ENCODE measurements around the gene HEATR1.
"Not testable (repeated sequence)": the region's sequence is repeated elsewhere in the genome, so short reads cannot be mapped to it uniquely, and the experiment has no call there.

HEATR1 gene, protein sequence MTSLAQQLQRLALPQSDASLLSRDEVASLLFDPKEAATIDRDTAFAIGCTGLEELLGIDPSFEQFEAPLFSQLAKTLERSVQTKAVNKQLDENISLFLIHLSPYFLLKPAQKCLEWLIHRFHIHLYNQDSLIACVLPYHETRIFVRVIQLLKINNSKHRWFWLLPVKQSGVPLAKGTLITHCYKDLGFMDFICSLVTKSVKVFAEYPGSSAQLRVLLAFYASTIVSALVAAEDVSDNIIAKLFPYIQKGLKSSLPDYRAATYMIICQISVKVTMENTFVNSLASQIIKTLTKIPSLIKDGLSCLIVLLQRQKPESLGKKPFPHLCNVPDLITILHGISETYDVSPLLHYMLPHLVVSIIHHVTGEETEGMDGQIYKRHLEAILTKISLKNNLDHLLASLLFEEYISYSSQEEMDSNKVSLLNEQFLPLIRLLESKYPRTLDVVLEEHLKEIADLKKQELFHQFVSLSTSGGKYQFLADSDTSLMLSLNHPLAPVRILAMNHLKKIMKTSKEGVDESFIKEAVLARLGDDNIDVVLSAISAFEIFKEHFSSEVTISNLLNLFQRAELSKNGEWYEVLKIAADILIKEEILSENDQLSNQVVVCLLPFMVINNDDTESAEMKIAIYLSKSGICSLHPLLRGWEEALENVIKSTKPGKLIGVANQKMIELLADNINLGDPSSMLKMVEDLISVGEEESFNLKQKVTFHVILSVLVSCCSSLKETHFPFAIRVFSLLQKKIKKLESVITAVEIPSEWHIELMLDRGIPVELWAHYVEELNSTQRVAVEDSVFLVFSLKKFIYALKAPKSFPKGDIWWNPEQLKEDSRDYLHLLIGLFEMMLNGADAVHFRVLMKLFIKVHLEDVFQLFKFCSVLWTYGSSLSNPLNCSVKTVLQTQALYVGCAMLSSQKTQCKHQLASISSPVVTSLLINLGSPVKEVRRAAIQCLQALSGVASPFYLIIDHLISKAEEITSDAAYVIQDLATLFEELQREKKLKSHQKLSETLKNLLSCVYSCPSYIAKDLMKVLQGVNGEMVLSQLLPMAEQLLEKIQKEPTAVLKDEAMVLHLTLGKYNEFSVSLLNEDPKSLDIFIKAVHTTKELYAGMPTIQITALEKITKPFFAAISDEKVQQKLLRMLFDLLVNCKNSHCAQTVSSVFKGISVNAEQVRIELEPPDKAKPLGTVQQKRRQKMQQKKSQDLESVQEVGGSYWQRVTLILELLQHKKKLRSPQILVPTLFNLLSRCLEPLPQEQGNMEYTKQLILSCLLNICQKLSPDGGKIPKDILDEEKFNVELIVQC (N-terminal part only)

DNA sequence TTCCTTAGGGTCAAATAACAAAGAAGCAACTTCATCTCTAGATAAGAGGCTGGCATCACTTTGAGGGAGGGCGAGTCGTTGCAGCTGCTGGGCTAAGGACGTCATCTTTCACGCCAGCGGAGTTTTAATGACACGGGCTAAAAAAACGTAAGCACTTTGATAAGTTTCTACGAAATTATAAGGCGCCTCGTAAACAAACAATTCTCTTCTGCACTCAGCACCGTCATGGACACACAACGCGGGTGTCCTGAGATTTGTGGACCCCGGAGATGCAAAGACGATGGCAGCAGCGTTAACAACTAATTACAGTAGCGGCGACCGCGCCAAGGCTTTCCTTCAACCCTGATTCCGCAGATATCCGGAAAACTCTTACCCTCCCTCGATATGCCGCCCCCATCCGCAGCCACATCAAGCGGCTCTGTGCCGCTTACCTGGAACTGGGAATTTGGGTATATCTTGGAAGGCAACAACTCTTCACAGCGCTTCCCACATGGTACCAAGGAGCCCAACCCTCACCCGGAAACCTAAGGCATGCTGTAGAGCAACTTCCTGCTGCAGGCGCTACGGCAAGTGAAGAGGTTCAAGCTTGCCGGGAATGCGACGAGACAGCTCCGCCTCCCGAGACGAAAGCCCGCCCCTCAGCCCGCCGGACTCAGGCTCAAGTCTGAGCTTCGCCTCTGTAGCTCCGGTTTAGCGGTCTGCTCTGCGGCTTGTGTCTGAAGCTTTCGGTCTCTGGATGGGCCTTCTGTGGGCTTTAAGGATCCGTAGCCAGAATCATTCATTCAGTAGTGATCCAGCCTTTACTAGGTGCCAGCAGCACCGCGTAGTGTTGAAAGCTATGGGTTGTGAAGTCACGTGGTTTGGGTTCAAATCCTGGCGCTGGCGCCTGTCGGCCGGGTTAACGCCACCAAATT is at the start of gene HEATR1:
TSS of gene HEATR1 (minus strand) at position 526 of the 914 bp plus-strand sequence. CDS start at position 105, 421 bp downstream.
- peak; percentile 89 for DNase-seq

DNA sequence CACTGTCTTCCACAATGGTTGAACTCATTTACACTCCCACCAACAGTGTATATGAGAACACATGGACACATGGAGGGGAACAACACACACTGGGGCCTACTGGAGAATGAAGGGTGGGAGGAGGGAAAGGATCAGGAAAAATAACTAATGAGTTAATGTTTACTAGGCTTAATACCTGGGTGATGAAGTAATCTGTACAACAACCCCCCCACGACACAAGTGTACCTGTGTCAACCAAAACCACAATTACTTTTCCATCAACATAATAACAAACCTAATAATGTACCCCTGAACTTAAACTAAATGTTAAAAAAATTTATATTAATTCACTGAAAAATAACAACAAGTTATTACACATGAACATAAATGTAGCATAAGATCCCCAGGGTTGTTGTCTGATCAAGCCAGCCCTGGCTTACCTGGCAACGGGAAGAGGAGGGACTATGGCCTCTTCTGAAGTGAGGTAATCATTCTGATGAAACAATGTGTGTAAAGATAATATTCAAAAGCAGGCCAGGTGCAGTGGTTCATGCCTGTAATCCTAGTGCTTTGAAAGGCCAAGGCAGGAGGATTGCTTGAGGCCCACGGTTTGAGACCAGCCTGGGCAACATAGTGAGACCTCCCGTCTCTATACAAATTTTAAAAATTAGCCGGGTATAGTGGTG is 40.8 kb upstream of the HEATR1 start:
- DNase-seq: no peak

DNA sequence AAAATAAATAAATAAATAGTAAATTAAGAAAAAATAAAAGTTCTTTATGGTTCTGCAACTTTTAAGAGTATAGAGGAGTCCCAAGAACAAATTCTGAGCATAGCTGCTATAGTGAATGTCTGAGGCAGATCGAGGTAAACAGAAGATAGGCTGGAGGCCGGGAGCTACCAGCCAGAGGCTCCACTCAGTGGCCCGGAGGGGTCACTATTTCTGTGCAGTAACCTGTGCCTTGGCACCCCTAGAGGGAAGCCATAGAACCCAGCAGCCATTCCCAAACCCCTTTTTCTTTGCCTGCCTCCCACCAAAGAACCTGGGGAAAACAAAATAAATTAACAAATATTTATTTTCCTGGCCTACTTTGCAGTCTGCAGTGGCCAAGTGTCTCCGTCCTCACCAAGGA is 38.4 kb upstream of the HEATR1 start:
- DNase-seq: no peak

DNA sequence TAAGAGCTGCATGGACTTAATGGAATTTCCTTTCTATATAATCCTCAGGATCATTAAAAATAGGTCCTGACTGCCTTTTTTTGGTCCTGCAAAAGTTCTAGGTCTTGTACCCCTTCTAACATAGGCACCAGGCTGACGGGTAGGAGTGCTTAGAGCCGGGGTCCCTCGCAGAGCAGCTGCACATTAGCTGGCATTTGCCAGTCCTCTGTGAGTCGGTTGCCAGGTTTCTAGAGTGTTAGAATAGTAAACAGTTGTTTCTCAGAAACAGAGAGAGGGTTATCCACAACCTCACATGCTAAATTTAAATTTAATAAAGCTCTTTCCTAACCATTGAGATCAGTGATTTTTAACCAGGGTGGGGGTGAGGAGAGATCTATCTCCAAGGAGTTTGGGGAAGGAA is 35.4 kb upstream of the HEATR1 start:
- DNase-seq: no peak

DNA sequence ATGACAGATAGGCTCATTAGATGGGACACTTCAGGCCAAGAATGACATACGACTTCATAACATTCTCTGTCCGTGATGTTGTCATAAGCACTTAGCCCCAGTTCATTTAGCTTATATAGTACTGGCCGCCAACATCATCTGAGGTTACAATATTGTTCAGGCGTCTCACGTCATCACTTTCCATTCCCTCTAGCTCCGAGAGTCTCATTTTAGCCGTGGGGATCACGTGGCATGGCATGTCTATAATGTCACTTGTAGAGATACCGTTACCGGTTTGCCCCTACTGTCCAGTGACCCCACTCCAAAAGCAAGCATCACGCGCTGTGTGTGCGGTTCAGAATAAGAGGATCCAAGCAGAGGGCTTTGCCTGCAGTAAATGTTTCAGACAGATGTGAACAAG is 34.6 kb upstream of the HEATR1 start:
- no peak for DNase-seq

DNA sequence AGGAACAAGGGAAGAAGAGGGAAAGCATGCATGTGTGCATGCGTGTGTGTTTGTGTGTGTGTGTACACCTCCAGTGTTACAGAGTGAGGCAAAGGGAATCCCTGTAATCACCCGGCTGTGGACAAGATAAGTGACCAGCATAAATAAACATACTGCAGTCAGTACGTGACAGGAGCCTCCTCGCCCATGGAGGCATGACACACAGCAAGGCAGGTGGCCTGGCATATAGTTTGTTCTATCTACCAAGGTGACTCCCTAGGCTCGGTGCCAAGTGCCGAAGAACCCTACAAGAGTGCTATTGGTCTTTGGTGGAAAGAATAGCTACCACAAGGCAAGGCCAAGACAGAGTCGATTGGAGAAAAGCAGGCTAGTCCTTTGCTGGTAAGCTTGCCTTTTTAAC is 31.7 kb upstream of the HEATR1 start:
- no peak for DNase-seq

DNA sequence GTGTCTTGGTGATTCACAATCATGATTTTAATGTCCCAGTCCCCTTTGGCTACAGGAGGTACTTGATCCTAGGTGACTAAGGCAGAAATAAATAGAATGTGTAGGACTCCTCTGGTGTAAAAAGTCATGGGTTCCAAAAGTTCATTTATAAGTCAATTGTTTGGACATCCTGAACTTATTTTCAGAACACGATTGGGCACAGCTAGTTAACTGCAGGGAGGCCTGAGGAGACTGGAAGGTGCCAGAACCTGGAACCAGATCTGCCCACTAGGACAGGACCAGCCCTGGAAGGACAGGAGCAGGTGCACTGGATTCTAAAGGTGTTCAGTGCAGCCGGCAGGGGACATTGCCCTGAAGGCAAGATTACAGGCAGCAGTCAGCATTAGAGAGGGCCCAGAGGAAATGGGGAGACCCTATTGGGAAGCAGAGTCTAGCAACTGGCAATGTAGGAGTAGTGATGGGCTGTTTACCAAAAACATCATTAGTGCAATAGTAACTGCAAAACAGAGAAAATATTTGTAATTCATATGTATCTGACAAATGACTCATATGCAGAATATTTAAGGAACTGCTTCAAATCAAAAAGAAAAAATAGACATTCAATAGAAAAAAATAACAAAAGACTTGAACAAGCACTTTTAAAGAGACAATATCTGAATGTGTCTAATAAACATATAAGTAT is 23.6 kb upstream of the HEATR1 start:
- DNase-seq: no peak

DNA sequence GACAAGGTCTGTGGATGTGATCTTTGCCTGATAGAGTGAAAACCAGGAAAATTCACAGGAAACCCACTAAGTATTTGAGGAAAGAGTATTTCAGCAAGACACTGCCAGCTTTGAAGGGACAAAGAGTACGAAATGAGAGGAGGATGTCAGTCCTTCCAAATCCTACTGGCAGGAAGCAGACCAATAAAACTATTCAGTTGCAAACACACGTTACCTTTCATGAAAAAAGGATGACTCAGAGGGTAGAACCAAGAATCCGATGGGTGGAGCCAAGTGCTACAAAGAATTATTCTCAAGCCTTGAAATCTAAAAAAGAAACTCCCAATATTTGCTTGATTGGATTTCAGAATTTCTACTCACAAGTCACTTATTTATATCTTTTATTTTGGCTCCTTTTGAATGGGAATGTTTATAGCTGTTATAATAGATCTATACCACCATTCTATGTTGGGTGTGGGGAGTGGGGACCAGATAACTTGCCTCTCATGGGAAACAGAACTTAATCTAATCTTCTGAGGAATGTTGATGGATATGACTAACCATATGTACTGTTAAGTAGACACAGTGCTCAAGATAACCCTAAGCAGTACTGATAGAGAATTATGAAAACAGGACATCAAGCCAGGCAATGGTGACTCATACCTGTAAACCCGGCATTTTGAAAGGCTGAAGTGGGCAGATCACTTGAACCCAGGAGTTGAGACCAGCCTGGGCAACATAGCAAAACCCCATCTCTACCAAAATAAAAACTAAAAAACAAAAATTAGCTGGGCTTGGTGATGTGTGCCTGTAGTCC is 19.3 kb upstream of the HEATR1 start:
- no peak for DNase-seq

DNA sequence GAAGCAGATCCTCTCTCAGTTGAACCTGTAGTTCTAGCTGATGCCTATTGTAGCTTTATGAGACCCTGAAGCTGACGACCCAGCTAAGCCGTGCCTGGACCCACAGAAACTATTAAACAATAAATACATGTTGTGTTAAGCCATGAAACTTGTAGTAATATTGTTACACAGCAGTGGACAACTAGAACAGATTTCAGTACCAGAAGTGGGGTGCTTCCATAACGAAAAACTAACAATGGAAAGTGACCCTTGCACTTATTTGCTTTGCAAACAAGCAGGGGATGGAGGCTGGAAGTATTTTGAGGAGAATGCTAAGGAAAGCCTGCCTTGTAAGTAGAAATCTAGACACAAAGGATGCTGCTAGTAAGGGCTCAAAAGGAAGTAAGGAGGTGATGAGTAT is 18.1 kb upstream of the HEATR1 start:
- DNase-seq: no peak

DNA sequence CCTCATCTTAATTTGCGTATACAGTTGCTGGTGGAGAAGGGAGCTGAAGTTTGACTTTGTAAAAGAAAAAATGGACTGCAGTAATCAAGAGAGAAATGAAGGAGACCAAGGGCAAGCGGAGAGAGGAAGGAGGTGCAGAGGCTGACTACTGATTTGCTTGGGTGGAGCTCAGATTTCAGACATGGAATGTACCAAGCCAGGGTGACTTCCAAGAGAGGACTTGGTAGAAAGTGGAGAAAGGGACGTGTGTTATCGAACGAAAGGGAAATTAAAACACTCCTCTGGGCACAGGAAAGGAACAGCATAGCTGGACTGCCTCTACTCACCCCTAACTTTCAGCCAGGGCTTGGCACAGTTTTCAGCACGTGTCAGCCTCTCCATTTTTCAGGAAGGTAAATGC is 15.1 kb upstream of the HEATR1 start:
- DNase-seq: no peak

DNA sequence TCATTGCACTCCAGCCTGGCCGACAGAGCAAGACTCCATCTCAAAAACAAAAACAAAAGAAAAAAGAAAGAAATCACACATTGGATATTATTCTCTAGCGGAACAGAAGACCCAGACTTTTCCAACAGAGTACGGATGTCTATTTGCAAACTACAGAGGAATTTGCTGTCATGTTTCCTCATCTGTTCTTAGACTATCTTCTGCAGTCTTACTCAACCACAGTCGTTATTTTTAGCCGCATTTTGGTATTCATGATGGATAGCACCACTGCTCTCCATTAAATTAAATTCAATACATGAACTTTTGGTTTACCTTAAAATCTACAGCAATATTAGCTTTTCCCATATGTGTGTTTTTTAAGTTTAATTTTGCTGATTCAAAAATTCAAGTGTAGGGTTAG is 14.2 kb upstream of the HEATR1 start:
- no peak for DNase-seq

DNA sequence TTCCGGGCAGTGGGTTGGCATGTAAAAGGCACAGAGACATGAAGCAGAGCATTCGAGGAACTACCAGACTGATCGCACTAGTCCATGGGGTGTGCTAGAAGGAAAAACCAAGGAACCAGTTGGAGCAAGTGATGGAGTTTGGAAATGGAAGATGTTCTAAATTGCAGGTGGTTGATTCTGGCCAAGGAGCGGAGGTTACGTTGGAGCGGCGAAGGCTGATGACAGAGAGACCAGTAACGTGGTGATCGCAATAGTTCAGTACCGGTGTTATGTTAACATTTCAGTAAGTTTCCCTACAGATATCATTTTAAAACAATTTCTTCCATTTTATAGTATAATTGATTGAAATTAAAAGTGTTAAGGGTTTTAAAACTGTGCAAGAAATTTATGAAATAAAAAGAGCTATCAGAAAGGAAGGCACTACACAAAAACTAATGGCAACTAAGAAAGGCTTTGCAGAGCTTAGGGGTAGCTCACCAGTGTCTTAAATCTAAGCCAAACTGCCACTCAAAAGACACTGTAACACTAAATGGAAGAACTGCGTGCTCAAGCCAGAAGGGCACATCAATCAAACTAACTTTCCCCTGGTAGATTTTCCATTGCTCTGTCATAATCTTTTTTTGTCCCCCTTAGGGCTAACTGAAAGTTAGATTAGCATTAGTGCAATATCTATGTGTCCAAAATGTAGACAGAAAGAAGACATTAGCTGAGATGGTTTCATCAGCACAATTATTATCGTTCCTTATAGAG is 11.3 kb upstream of the HEATR1 start:
- DNase-seq: no peak

DNA sequence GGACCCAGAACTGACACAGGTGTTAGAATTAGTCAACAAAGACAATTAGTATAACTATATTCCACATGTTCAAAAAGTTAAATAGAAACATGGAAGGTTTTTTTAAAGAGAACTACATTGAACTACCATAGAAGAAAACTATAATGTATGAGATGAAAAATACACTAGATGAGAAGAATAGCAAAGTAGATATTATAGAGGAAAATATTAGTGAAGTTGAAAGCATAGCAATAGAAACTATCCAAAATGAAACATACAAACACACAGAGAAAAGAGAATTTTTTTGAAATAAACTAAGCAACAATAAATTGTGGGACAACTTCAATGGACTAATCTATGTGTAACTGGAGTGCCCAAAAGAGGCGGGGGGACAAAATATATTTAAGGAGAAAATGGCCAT is 8.0 kb upstream of the HEATR1 start:
- DNase-seq: no peak

DNA sequence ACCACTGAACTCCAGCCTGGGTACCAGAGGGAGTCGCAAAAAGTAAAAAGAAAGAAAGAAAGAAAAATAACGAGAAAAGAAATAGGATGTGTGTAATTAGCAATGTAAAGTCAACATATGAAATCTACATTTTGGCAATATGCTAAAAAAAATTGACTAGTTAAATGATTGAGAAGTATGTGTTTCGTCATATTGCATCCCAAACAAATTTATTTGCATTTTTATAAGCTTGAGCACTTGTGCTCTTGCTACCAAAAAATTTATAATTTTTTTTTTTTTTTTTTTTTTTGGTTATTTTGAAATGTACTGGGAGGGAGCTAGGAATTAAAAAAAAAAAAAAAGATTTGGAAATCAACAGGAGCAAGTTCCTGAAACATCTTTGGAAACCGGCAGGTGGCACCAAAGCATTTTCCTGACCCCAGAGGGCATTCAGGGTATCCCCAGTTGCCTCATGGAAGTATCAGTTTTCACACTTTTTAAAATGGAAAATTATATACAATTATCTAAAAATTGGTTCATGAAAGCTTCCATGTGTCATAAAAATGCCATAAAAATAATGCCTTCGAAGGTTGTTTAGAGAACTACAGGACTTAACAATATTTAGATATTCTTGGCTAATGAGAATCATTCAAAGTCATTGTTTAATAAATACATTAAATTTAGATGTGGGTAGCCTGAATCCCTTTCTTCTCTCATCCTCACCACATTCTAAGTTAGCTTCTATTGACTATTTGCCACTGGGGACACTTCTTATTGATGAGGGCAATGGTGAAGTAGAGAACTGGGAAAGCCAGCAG is 4.8 kb upstream of the HEATR1 start:
- no peak for DNase-seq

DNA sequence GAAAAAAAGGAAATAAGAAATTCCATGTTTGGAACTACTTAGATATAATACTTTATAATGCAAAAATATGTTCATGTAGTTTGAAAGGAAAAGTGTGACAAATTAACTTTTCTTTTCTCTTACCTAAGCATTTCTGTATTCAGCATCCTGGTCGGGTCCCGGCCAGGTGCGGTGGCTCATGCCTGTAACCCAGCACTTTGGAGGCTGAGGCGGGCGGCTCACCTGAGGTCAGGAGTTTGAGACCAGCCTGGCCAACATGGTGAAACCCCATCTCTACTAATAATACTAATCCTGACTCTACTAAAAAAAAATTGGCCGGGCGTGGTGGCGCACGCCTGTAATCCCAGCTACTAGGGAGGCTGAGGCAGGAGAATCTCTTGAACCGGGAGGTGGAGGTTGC is 3.3 kb upstream of the HEATR1 start:
- DNase-seq: not testable (repeated sequence)

DNA sequence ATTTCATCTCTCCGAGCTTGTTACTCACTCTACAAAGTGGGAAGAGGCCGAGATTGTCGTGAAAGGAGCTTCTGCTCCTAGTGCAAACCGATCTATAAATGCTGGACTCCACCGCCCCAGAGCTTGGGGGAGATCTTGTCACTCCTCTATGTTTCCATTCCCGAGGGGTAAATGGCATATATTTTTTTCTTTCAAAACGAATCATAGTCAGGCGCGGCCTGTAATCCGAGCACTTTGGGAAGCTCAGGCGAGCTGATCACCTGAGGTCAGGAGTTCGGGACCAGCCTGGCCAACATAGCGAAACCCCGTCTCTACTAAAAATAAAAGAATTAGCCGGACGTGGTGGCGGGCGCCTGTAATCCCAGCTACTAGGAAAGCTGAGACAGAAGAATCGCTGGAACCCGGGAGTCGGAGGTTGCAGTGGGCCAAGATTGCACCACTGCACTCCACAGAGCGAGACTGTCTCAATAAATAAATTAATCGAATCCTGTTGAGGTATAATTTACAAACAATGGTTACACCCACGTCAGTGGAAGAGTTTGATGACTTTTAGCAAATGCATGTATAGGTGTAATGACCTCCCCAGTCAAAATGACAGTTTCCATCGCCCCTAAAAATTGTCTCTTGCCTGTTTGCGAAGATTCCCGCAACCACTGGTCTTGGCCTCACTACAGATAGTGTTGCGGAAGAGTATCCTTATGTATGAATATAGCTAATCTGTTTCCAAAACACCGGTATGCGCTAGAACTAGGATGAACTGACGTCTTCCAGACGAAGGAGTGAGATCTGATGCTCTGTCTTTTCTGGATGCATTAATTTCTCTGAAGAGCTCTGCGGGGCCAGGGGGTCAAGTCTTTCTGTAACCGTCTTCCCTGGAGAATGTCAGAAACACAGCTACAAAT is 840 bp upstream of the HEATR1 start:
- no peak for DNase-seq

DNA sequence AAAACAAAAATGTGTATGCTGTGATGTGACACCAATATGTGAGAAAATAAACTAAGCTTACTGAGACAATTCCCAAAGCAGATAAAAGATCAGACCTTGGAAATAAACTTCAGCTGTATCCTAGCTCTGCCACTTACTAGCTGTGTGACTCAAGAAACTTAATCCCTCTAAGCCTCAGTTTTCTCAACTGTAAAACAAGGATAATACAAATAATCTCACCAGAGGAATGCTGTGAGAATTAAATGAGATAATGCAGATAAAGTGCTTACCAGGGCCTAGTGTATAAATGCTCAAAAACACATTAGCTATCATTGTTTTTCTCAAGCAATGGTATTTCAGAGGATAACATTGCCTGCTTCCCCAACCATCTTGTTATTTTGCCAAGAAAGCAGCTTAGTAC is 2.1 kb downstream of the HEATR1 start:
- no peak for DNase-seq
